ENCODE results near the gene PRRC1. TPM values are rescaled to one million over a fixed set of nuclear protein-coding genes. Genes with fewer than 3 reads are reported as not detected.
A peak's percentile ranks its signal among the peaks of the same experiment; 100 is the strongest.

The PRRC1 gene
- total RNA-seq = 10 to 100 TPM; 21.0 to 81.4 (median 52.2) TPM
- polyA plus RNA-seq = 100 to 1,000 TPM in 1 of 3 donors, 10 to 100 TPM in 2; 19.1 to 128 (median 25.6) TPM
- long read RNA-seq, donor 1, full-length matches to known transcripts = 15 of 27 reads
- long read RNA-seq, donor 1, partial matches to known transcripts = 12 of 27 reads
- long read RNA-seq, donor 1, other reads (novel, unspliced or antisense) = 0 of 27 reads
- long read RNA-seq, donor 2, full-length matches to known transcripts = 5 of 19 reads
- long read RNA-seq, donor 2, partial matches to known transcripts = 14 of 19 reads
- long read RNA-seq, donor 2, other reads (novel, unspliced or antisense) = 0 of 19 reads
- long read RNA-seq, donor 3, full-length matches to known transcripts = 15 of 29 reads
- long read RNA-seq, donor 3, partial matches to known transcripts = 14 of 29 reads
- long read RNA-seq, donor 3, other reads (novel, unspliced or antisense) = 0 of 29 reads
- long read RNA-seq, donor 4, full-length matches to known transcripts = 4 of 6 reads
- long read RNA-seq, donor 4, partial matches to known transcripts = 1 of 6 reads
- long read RNA-seq, donor 4, other reads (novel, unspliced or antisense) = 1 of 6 reads
- long read RNA-seq, donor 5, full-length matches to known transcripts = 34 of 46 reads
- long read RNA-seq, donor 5, partial matches to known transcripts = 2 of 46 reads
- long read RNA-seq, donor 5, other reads (novel, unspliced or antisense) = 10 of 46 reads
- long read RNA-seq, donor 6, full-length matches to known transcripts = 6 of 9 reads
- long read RNA-seq, donor 6, partial matches to known transcripts = 3 of 9 reads
- long read RNA-seq, donor 6, other reads (novel, unspliced or antisense) = 0 of 9 reads
- long read RNA-seq, donor 7, full-length matches to known transcripts = 2 of 16 reads
- long read RNA-seq, donor 7, partial matches to known transcripts = 14 of 16 reads
- long read RNA-seq, donor 7, other reads (novel, unspliced or antisense) = 0 of 16 reads
- long read RNA-seq, donor 8, full-length matches to known transcripts = 9 of 57 reads
- long read RNA-seq, donor 8, partial matches to known transcripts = 48 of 57 reads
- long read RNA-seq, donor 8, other reads (novel, unspliced or antisense) = 0 of 57 reads
- long read RNA-seq, donor 9, full-length matches to known transcripts = 10 of 20 reads
- long read RNA-seq, donor 9, partial matches to known transcripts = 10 of 20 reads
- long read RNA-seq, donor 9, other reads (novel, unspliced or antisense) = 0 of 20 reads
- long read RNA-seq, donor 10, full-length matches to known transcripts = 7 of 20 reads
- long read RNA-seq, donor 10, partial matches to known transcripts = 13 of 20 reads
- long read RNA-seq, donor 10, other reads (novel, unspliced or antisense) = 0 of 20 reads

GRCh38 chr5:127517480-127518318 lies at the start of gene PRRC1:
Gene PRRC1, plus strand, starts transcription at chr5:127517640. Its CDS starts 5,840 bp downstream, at chr5:127523480.
- intact Hi-C loops (cut with DNase I) = no loop called here
- H3K36me3 ChIP-seq (replicated peaks in 1 of 2) = no peaks in the 10 kb centered on the region
- TF ChIP-seq CTCF (IDR thresholded peaks at IDR 0.05) (no peak), POLR2A (IDR thresholded peaks at IDR 0.05) (peak; percentile 59 to 85)
- H3K9me3 ChIP-seq (replicated peaks in 1 of 3) = peaks cover 0 to 5% (median 0%) of the 10 kb centered on the region in 3 donors
- H3K4me3 ChIP-seq = peak within 1 kb of the TSS; percentile 24 to 97 (median 78)
- 0 to 1% (median 0%) methylated on average over 15 to 80 of the region's 80 CpGs for WGBS, 4 donors
- DNase-seq = peak; percentile 78 to 87 (median 85)
- peak within 1 kb of the TSS in 4 of 5 donors; percentile 81 to 93 (median 86) for H3K27ac ChIP-seq
- peaks cover 0 to 27% of the 10 kb centered on the region in 2 donors for H3K4me1 ChIP-seq (replicated peaks in 1 of 2)
- H3K27me3 ChIP-seq = no peaks in the 10 kb centered on the region

GRCh38 chr5:127471211-127471610 lies 46.2 kb upstream of the PRRC1 start:
- Histone ChIP-seq H3K9me3 (replicated peaks in 1 of 3) (no peaks in the 10 kb centered on the region), H3K4me3 (no peak overlapping the region), H3K27me3 (no peaks in the 10 kb centered on the region), H3K27ac (no peak overlapping the region), H3K4me1 (replicated peaks in 1 of 2) (no peaks in the 10 kb centered on the region), H3K36me3 (replicated peaks in 1 of 2) (no peaks in the 10 kb centered on the region)
- intact Hi-C loops (cut with DNase I) = no loop called here
- TF ChIP-seq POLR2A (IDR thresholded peaks at IDR 0.05) = no peak
- no peak for TF ChIP-seq CTCF (IDR thresholded peaks at IDR 0.05)
- WGBS, 4 donors = 49 to 68% (median 60%) methylated on average over 2 of the region's 2 CpGs
- no peak for DNase-seq

- Histone ChIP-seq H3K9me3 (replicated peaks in 1 of 3) (no peaks in the 10 kb centered on the region), H3K27ac (no peak overlapping the region), H3K4me3 (no peak overlapping the region), H3K36me3 (replicated peaks in 1 of 2) (no peaks in the 10 kb centered on the region), H3K4me1 (replicated peaks in 1 of 2) (no peaks in the 10 kb centered on the region), H3K27me3 (no peaks in the 10 kb centered on the region)
- TF ChIP-seq POLR2A (IDR thresholded peaks at IDR 0.05) (no peak), CTCF (IDR thresholded peaks at IDR 0.05) (no peak)
- WGBS, 4 donors = 91 to 98% (median 93%) methylated on average over 3 of the region's 3 CpGs
- intact Hi-C loops (cut with DNase I) = no loop called here
- DNase-seq = no peak
Measured at GRCh38 chr5:127472700-127473099, 44.7 kb upstream of the PRRC1 start.

Measured in adrenal gland (tissue), 19 donors.